Measurements from ENCODE around the gene DDAH1. TPM values are rescaled to one million over a fixed set of nuclear protein-coding genes. Genes with fewer than 3 reads are reported as not detected.

The DDAH1 gene
- total and polyA plus RNA-seq, 2 experiments from 2014 or later, result 29.4 to 41.7 TPM

DNA sequence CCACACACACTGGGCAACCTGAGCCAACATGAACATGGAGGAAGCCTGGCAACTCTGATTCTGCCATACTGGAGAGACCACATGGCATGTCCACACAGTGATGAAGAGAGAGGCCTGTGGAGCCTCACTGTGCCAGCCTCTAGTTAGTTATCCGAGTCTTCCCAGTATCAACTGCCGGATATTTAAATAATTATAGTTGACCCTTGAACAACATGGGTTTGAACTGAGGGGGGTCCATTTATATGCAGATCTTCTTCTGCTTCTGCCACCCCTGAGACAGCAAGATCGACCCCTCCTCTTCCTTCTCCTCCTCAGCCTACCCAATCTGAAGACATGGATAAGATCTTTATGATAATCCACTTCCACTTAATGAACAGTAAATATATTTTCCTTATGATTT lies 27.8 kb downstream of the DDAH1 start (continued):
- TF ChIP-seq, protein P1, sequence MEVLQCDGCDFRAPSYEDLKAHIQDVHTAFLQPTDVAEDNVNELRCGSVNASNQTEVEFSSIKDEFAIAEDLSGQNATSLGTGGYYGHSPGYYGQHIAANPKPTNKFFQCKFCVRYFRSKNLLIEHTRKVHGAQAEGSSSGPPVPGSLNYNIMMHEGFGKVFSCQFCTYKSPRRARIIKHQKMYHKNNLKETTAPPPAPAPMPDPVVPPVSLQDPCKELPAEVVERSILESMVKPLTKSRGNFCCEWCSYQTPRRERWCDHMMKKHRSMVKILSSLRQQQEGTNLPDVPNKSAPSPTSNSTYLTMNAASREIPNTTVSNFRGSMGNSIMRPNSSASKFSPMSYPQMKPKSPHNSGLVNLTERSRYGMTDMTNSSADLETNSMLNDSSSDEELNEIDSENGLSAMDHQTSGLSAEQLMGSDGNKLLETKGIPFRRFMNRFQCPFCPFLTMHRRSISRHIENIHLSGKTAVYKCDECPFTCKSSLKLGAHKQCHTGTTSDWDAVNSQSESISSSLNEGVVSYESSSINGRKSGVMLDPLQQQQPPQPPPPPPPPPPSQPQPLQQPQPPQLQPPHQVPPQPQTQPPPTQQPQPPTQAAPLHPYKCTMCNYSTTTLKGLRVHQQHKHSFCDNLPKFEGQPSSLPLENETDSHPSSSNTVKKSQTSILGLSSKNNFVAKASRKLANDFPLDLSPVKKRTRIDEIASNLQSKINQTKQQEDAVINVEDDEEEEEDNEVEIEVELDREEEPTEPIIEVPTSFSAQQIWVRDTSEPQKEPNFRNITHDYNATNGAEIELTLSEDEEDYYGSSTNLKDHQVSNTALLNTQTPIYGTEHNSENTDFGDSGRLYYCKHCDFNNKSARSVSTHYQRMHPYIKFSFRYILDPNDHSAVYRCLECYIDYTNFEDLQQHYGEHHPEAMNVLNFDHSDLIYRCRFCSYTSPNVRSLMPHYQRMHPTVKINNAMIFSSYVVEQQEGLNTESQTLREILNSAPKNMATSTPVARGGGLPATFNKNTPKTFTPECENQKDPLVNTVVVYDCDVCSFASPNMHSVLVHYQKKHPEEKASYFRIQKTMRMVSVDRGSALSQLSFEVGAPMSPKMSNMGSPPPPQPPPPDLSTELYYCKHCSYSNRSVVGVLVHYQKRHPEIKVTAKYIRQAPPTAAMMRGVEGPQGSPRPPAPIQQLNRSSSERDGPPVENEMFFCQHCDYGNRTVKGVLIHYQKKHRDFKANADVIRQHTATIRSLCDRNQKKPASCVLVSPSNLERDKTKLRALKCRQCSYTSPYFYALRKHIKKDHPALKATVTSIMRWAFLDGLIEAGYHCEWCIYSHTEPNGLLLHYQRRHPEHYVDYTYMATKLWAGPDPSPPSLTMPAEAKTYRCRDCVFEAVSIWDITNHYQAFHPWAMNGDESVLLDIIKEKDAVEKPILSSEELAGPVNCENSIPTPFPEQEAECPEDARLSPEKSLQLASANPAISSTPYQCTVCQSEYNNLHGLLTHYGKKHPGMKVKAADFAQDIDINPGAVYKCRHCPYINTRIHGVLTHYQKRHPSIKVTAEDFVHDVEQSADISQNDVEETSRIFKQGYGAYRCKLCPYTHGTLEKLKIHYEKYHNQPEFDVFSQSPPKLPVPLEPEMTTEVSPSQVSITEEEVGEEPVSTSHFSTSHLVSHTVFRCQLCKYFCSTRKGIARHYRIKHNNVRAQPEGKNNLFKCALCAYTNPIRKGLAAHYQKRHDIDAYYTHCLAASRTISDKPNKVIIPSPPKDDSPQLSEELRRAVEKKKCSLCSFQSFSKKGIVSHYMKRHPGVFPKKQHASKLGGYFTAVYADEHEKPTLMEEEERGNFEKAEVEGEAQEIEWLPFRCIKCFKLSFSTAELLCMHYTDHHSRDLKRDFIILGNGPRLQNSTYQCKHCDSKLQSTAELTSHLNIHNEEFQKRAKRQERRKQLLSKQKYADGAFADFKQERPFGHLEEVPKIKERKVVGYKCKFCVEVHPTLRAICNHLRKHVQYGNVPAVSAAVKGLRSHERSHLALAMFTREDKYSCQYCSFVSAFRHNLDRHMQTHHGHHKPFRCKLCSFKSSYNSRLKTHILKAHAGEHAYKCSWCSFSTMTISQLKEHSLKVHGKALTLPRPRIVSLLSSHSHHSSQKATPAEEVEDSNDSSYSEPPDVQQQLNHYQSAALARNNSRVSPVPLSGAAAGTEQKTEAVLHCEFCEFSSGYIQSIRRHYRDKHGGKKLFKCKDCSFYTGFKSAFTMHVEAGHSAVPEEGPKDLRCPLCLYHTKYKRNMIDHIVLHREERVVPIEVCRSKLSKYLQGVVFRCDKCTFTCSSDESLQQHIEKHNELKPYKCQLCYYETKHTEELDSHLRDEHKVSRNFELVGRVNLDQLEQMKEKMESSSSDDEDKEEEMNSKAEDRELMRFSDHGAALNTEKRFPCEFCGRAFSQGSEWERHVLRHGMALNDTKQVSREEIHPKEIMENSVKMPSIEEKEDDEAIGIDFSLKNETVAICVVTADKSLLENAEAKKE (CRISPR knock-in tag; IDR thresholded peaks at IDR 0.05), result 0 out of 2 replicates have a peak, but pooled peaks have one; percentile 39
- 0 out of 2 replicates have a peak, but pooled peaks have one; percentile 49 for TF ChIP-seq ZNF114 (CRISPR knock-in tag; IDR thresholded peaks at IDR 0.05)
- no peak for TF ChIP-seq NANOG (IDR thresholded peaks at IDR 0.05; ENCODE audit: borderline replicate concordance)
- TF ChIP-seq EZH2 (IDR thresholded peaks at IDR 0.05; ENCODE audit: low read depth, unreplicated experiment), result no peak
- no peak for TF ChIP-seq CREB1 (CRISPR knock-in tag; IDR thresholded peaks at IDR 0.05; ENCODE audit: low read depth)
- no peak for TF ChIP-seq ZNF331 (CRISPR knock-in tag; IDR thresholded peaks at IDR 0.05; ENCODE audit: low read depth)
- no peak for TF ChIP-seq POLR2AphosphoS5 (IDR thresholded peaks at IDR 0.05; ENCODE audit: low read depth)

DNA sequence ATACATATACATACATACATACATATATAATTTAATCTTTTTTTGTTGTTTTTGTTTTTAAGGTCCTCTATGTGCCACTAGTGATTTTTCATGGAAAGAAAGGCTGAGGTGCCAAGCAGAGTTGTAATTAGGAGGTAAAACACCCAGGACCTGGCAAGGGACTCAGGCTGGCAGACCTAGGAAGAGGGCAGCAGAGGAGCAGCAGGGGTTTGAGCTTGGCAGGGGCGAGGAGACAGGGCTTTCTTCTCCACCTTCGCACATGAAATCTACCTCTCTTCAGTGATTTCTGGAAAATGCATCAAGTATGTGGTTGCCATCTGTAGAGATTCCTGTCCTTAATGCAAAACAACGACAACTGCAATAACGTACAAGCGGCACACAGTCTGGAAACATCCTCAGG lies 31.9 kb downstream of the DDAH1 start:
- H3K36me3 Mint-ChIP-seq (ENCODE audit: low read depth), result peaks cover 8% of the 10 kb centered on the region; the same call in 2 of the 3 replicates
- Histone ChIP-seq H3K4me3 (no peak overlapping the region), H2AFZ (no peak overlapping the region), H4K20me1 (replicated peaks; ENCODE audit: insufficient read depth) (no peaks in the 10 kb centered on the region; the same call in 1 of the 2 replicates), H3K4me2 (no peak overlapping the region), H3K79me2 (replicated peaks; ENCODE audit: insufficient read depth) (peaks cover 8% of the 10 kb centered on the region; the same call in 1 of the 2 replicates), H3K4me1 (ENCODE audit: insufficient read depth) (peaks cover 13% of the 10 kb centered on the region), H3K27me3 (ENCODE audit: insufficient read depth) (no peaks in the 10 kb centered on the region), H3K36me3 (ENCODE audit: insufficient read depth) (no peaks in the 10 kb centered on the region), H3K27ac (ENCODE audit: low read depth) (no peak overlapping the region), H3F3A (replicated peaks; ENCODE audit: low read depth) (no peaks in the 10 kb centered on the region), H3K9me2 (ENCODE audit: insufficient read depth) (no peaks in the 10 kb centered on the region)
- H3K27ac Mint-ChIP-seq, result no peak overlapping the region
- DNase-seq (ENCODE audit: low spot score), result no peak
- TF ChIP-seq, protein P2, sequence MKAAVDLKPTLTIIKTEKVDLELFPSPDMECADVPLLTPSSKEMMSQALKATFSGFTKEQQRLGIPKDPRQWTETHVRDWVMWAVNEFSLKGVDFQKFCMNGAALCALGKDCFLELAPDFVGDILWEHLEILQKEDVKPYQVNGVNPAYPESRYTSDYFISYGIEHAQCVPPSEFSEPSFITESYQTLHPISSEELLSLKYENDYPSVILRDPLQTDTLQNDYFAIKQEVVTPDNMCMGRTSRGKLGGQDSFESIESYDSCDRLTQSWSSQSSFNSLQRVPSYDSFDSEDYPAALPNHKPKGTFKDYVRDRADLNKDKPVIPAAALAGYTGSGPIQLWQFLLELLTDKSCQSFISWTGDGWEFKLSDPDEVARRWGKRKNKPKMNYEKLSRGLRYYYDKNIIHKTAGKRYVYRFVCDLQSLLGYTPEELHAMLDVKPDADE (IDR thresholded peaks at IDR 0.05), result no peak
- TF ChIP-seq ZNF331 (CRISPR knock-in tag; IDR thresholded peaks at IDR 0.05; ENCODE audit: low read depth), result no peak
- TF ChIP-seq CREB1 (CRISPR knock-in tag; IDR thresholded peaks at IDR 0.05; ENCODE audit: low read depth), result no peak
- TF ChIP-seq, protein P1 (CRISPR knock-in tag; IDR thresholded peaks at IDR 0.05), result no peak
- no peak overlapping the region for H3K4me3 Mint-ChIP-seq
- peaks cover 7% of the 10 kb centered on the region for H3K27me3 Mint-ChIP-seq (ENCODE audit: insufficient read depth, low read depth, poor library complexity)
- H3K9me3 Mint-ChIP-seq, result no peaks in the 10 kb centered on the region
- no peak for ATAC-seq
- peaks cover 19% of the 10 kb centered on the region for H3K4me1 Mint-ChIP-seq

Data from GM23338 (cell line).